ENCODE data around the gene JUP. TPM values are rescaled to one million over a fixed set of nuclear protein-coding genes. Genes with fewer than 3 reads are reported as not detected.
"Not testable (repeated sequence)": the region's sequence is repeated elsewhere in the genome, so short reads cannot be mapped to it uniquely, and the experiment has no call there.

JUP gene
- total RNA-seq, 1 experiment from 2014 or later, result 24.5 TPM

- DNase-seq (ENCODE audit: low read depth), result no peak
Observed at GRCh38 chr17:41781404-41782110, 5.0 kb downstream of the JUP start.

GRCh38 chr17:41779954-41780353, 6.6 kb downstream of the JUP start:
- no peak for DNase-seq (ENCODE audit: low read depth)

DNA sequence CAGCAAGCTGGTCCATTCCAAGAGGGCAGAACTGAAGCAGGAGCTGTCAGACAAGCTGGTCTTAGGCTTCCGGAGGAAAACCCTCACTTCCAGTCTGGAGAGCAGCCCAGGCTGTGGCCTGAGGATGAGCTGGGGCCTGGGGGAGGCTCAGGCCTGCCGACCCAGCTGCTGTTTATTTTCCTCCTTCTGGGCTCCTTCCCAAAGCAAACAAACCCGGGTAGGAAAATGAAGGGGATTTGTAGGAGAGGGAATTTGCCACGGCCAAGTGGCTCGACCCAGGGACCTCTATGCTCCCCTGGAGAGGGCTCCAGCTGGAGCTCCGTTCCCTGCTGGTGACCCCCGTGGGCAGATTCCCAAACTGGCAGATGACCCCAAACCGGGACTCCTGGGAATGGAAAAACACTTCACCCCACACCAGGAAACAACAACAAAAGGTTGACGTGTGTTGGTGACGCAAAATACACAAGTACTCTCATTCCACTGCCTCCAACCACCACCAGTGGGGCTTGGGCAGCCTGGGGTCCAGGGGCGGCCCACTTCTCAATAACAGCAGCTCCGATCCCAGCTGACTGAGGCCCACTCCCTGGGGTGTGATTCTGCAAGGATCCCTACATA, 8.8 kb downstream of the JUP start:
- peak; percentile 94 for DNase-seq (ENCODE audit: low read depth)

DNA sequence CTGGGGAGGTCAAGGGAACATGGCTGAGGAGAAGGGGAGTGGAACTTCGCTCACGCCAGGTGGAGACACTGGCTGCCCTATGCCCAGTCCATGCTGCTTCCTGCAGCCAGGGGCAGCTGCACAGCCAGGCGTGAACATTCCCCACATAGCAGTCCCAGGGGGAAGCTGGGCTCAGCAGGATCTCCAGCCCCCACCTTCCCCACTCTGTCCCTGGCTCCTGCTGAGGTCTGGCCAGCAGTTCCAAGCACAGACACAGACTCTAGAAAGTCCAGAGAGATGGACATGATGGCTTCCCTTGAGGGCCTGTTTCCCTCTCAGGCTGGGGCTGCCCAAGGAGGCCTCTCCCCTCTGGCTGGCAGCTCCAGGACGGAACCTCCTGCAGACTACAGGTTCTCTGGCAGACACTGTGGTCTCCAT, 9.3 kb downstream of the JUP start:
- DNase-seq (ENCODE audit: low read depth), result peak; percentile 63

- not testable (repeated sequence) for DNase-seq (ENCODE audit: low read depth)
Observed at GRCh38 chr17:41776262-41776900, 10.1 kb downstream of the JUP start.

- DNase-seq (ENCODE audit: low read depth), result no peak
Observed at GRCh38 chr17:41775394-41776226, 10.9 kb downstream of the JUP start.

- DNase-seq (ENCODE audit: low read depth), result no peak
Observed at GRCh38 chr17:41773731-41774193, 12.7 kb downstream of the JUP start.

DNA sequence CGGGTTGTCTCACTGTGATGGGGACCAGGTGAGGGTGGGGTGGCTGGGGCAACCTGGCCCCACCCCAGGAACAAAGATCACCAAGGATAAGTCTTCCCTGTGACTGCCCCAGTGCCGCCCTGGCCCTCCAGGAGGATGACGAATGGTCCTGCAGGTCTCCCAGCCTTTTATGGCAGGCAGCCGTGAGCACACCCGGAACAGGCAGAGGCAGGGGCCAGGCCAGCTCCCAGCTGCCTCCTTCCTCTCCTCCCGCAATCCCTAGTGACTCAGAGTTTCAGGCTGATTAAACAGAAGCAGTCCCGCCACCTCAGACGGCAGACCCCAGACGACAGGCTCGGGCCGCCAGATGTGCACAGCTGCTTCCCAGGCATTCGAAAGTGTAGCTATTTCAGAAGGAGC, 13.3 kb downstream of the JUP start:
- peak; percentile 90 for DNase-seq (ENCODE audit: low read depth)

DNA sequence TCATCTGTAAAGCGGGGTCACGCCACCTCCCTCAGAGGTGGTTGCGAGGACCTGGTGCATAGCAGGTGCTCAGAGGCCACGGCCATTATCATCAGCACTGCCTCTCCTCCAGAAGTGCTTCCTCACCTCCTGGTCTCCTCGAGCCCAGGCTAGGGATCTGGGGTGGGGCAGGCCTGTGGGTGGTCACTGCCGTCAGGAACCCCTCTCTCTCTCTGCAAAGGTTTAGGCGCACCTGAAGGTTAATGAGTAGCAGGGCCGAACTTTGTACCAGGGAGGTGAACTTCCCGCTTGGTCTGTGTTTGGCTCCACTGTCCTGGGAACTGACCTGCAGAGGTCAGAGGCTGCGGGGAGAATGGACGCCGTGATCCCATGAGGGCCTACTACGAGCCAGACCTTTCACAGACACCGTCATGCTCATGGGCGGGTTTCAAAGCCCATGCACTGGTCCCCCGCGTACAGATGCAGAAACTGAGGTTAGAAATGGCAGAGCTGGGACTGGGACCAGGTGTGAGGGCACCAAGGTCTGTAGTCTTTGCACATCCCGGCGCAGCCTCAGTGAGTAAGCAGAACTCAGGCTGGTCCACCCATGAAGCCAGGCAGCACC, 13.8 kb downstream of the JUP start:
- DNase-seq (ENCODE audit: low read depth), result no peak

- DNase-seq (ENCODE audit: low read depth), result no peak
Observed at GRCh38 chr17:41772218-41772585, 14.3 kb downstream of the JUP start.

DNA sequence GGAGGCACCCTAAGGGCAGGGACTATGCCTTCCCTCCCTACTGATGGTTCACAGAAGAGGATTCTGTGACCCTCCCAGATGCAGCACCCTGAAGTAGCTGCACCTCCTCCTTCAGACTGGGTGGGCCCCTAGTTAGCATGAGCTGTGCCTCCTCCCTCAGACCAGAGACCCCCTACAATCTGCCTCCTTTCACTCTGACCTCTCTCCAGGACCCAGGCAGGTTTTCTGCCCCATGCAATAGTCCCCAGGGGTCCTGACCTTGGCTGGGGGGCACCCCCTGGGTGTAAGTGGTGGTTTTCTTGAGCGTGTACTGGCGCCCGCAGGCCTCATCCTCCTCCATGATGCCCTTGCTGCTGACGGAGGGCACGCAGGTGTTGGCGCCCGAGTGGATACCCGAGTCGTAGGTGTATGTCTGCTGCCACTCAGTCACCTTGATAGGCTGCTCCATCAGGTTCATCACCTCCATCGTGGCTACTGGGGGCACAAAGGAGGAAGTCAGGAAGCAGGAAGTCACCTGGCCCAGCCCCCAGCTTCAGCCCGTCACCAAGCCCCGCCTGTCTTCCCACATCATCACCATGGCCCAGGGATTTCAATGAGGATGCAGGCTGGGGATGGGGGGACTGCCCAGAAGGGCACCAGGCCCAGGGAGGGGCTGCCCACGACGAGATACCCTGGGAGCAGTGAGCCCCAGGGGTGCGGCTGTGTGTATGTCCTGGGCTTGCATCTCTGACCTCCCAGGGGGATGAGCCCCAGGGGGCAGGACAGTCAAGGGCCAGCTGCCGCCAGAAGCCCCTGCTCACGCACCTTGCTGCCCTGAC, 14.9 kb downstream of the JUP start:
- DNase-seq (ENCODE audit: low read depth), result no peak

GRCh38 chr17:41769985-41770384, 16.5 kb downstream of the JUP start:
- DNase-seq (ENCODE audit: low read depth), result no peak

DNA sequence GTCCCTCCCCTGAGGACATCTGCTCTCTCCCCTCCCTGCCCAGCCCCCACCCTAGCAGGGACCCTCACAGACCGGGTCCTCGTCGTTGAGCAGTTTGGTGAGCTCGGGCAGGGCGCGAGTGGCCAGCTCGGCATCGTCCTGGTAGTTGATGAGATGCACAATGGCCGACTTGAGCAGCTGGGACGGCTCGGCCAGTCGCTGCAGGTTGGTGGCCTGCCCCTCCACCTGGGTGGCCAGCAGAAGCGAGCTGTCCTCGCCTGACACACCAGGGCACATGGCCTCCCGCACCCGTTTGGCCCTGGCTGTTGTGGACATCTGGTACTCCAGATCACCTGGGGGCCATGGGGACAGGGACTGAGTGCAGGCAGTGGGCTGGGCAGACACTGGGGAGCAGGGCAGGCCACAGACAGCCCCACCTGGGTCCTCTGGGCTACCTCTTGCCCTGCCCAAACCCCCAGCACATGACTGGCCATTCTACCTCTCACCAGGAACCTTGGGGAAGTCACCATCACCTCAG, 17.1 kb downstream of the JUP start:
- DNase-seq (ENCODE audit: low read depth), result no peak

GRCh38 chr17:41768682-41769288, 17.7 kb downstream of the JUP start:
- DNase-seq (ENCODE audit: low read depth), result no peak

- no peak for DNase-seq (ENCODE audit: low read depth)
Observed at GRCh38 chr17:41767324-41768042, 19.0 kb downstream of the JUP start.

GRCh38 chr17:41766135-41766534, 20.4 kb downstream of the JUP start:
- no peak for DNase-seq (ENCODE audit: low read depth)

DNA sequence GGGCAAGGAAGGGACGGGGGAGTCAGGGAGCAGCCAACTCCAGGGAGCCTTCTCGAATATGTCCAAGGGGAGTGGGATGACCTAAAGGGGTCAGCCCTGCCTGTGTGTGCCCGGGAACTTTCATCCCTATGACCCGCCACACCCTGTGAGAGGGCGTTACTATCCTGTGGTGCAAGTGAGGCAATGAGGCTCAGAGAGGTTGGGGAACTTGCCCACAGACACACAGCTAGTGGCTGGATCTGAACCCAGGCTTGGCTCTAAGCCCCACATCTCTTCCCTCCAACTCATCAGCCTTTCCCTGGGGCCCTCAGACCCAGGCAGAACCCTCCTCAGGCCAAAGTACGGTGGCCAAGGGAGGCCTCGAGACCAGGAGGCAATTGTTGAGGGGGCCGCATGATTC, 23.2 kb downstream of the JUP start:
- DNase-seq (ENCODE audit: low read depth), result no peak

DNA sequence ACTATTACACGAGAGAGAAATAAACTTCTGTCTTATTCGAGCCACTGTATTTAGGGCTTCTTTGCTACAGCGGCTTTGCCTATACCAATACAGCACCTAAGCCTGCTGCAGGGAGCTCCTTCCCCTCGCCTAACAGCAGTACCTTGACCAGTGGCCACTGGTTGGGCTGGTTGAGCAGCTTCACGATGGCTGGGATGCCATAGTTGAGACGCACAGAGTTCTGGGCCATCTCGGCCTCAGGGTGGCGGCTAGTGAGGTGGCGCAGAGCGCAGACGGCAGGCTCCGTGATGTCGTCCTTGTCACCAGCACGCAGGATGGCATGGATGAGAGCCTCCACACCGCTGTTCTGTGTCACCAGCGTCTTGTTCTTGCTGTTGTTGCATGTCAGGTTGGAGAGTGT, 23.7 kb downstream of the JUP start:
- no peak for DNase-seq (ENCODE audit: low read depth)

GRCh38 chr17:41762391-41762790, 24.1 kb downstream of the JUP start:
- no peak for DNase-seq (ENCODE audit: low read depth)

- DNase-seq (ENCODE audit: low read depth), result no peak
Observed at GRCh38 chr17:41760878-41761277, 25.6 kb downstream of the JUP start.

Data from M059J (cell line).